Measurements from ENCODE around the gene ZNF423.

GRCh38 chr16:49545741-49546448, 310.0 kb downstream of the ZNF423 start:
- TF ChIP-seq GATA2 (IDR thresholded peaks at IDR 0.05; ENCODE audit: low read depth, low read length) (no peak), GATA3 (IDR thresholded peaks at IDR 0.05; ENCODE audit: low read depth, low read length) (no peak)

Data from SH-SY5Y (cell line).